GM18498 (cell line): ENCODE measurements around the gene TSPAN1.

Source experiments
- ATAC-seq: cut with Tn5 transposase; IDR thresholded peaks from one replicate; pipeline ENCODE4 v1.9.1; 2021; ENCODE audit warnings: mild to moderate bottlenecking, moderate library complexity; ENCODE audit not compliant: unreplicated experiment

TSPAN1 gene

DNA sequence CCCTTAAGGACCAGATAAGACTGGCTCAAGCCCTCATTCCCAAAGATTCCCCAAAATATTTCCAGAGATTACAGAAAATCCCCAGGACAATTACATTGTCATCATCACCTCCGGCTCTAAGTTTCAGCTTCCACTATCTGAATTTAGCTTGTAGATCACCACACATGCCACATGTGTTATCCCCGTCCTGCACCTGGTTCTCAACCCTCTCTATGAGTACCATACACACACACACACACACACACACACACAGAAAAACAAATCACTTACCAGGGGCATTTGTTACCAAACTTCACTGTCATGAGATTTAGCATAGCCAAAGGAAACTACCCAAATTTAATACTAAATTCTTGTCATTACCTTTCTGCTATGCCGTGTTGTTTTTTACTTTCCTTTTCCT, 15.4 kb upstream of the TSPAN1 start:
- no peak for ATAC-seq

DNA sequence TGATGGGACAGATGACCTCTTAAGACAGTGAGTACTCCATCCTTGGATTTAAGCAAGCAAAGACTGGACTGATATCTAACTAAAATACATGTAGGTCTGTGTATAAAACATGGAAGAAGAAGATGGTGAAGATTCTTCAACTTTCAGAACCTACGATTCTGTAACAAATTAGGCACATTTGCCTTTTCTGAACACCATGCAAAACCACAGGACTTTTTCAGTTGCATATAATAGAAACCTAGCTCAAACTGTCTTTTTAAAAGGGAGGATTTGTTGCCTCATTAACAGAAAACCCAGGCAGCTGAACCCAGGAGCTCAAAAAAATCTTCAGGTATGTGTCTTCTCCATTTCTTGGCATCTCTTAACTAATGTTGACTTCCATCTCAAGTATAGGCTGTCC, 14.7 kb upstream of the TSPAN1 start:
- ATAC-seq: no peak

DNA sequence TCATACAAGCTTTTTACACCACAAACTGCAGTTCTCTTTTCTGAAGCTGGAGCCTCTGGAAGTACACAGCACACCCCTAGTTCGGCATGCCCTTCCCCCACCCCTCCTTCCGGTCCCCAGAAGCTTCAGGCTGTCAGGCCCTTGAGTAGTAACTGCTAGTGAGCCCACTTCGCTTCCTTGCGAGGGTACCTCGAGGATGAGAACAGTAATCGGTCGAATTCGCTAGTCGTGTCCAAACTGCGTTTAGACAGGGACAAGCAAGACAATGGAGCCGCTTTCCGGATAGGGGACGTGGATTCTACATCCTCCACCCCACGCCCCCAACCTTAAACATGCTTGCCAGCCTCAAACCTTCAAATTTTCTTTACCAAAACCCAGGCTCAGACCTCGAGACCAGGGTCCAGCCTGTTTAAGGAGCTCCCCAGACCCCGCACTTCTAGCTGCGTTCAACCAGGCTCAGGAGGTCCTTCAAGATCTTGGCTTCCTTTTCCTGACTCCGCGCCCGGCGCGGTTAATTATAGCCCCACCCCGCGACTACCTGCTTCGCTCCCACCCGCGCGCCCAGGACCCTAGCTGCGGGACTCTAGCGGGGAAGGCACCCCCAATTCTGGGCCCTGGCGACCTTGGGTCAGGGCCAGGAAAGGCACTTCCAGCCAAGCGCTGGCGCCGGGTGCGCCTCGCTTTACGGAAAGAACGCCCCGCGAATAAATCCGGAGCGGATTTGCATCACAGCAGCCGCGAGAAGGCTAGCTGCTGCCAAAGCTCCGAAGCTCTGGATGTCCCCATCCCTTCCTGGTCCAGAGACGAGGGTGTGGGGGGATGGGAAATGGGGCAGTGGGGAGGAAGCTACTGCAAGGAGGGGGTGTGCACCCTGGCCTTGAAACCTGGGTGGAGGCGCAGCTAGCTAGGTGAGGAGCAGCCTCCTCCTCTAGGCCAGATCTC, 8.1 kb upstream of the TSPAN1 start:
- ATAC-seq: no peak

DNA sequence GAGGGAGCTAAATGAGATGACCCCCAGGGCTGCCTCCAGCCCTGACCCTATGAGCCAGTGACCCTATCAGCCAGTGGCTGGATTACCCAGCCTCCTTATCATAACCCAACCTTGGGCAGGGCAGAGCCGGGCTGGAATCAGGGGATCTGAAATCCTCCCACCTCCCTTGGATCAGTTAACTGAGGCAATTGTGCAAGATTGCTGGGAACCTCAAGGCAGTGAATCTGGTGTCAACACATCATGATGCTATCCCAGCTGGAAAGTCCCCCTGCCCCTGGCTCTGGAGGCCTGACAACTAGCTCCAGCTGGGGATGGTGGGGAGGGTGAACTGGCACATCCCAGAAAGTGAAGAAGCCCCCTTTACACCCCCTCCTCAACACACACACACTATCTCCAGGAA, 6.4 kb upstream of the TSPAN1 start:
- ATAC-seq: no peak

DNA sequence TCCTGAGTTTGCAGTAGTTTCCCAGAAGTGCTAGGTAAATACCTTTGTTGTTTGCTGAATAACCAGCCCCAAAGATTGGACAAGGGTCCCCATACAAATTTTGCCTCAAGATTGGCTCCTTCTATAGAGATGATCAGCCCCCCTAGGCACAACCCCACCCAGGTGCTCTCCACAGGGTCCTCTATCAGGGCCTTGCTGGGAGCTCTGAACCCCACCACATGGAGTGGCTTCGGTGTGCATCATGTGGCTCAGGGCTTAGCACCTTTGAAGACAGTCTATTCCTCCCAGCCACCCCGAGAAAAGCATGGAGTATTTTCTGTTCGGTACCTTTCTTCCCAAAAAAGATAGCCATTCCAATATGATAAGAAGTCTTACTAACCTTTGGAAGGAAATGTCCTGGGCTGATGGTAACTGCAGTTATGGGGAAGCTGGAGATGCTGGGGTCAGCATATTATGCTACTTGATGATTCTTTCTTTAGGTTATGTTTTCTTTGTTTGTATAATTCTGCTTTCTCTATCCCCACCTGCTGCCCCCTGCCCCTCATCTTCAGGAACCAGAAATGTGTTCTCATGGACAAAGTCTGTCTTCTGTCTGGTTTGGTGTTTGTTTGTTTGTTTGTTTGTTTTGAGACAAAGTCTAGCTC, 5.0 kb upstream of the TSPAN1 start:
- no peak for ATAC-seq

DNA sequence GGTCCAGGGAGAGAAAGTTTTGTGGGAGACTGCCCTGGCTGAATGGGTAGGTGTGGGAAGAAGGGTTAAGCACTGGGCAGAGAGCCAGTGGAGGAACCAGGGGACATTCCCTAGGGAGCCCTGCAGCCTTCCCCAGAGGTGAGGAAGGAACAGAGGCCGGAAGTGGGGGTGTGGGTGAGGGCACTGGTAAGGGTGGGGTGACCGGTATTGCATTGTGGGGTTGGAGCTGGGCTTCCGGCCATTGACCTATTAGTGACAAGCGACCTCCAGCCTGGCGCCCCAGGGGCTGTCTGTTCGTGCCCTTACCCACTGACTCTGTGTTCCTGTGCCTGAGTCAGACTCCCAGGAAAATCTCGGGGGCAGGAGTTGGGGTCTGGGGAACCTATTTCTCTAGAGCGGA, 3.5 kb upstream of the TSPAN1 start:
- no peak for ATAC-seq

DNA sequence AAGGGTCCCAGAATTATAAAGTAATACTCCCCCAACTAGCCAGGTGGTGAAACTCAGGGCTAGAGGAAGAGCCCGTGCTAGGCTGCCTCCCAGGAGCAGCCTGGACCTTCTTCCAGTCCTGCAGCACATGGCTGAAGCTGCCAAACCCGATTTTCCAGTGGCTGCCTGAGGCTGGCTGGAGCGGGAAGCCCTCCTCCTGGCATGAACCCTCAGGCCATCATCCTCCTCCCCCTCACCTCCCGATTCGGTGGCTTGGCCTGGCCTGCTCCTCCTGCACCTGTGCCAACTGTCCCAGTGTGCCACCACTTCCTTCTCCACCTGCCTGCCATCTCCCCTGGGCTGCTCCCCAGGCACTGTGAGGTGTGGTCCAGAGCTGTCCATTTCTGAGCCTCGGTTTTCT, 3.0 kb upstream of the TSPAN1 start:
- no peak for ATAC-seq

DNA sequence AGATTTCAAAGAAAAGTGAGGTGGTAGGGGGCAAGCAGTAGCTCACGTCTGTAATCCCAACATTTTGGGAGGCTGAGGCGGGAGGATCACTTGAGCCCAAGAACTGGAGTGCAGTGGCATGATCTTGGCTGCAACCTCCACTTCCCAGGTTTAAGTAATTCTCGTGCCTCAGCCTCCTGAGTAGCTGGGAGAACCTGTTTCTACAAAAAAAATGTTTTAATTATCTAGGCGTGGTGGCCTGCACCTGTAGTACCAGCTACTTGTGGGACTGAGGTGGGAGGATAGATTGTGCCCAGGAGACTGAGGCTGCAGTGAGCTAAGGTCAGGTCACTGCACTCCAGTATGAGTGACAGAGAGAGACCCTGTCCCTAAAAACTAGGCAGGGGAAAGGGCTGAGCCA, 2.6 kb upstream of the TSPAN1 start:
- no peak for ATAC-seq

DNA sequence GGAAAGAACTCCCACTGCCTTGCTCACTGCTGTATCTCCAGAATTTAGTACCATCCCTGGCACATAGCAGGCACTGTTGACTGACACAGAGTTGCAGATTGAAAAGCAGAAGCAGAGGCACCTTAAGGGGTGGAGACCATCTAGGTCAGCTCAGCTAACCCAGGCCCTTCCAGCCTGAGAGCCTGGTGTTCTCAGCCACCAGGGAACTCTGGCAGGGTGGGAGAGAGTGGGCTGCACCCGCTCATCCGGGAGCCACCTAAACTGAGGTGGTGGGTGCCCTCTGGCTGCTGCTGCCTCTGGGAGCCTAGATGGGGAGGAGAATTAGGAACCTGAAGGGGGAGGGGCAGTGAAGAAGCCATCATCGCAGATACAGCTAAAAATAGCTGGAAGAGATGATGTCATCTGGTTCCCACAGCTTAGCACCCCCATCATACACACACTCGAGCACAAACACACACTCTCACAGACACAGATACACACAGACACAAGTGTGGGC, 1.5 kb upstream of the TSPAN1 start:
- ATAC-seq: no peak

DNA sequence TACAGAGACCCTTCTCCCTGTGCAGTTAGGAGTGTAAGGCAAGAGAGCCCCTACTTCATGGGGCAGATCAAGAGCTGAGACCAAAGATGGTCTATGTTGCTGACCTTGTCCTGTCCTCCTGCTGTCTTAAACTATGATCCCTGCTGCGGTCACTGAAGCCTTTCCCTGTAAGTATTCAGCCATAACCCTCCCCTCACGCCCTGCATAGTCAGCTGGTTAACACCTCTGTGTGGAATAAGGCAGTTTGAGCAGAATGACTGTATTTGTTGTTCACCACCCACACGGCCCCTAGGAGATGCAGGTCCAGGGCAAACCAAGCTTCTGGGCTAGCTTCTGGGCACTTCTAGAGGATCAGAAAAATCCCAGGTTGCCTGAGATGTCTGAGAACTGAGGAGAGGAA, 356 bp downstream of the TSPAN1 start:
- ATAC-seq: no peak

DNA sequence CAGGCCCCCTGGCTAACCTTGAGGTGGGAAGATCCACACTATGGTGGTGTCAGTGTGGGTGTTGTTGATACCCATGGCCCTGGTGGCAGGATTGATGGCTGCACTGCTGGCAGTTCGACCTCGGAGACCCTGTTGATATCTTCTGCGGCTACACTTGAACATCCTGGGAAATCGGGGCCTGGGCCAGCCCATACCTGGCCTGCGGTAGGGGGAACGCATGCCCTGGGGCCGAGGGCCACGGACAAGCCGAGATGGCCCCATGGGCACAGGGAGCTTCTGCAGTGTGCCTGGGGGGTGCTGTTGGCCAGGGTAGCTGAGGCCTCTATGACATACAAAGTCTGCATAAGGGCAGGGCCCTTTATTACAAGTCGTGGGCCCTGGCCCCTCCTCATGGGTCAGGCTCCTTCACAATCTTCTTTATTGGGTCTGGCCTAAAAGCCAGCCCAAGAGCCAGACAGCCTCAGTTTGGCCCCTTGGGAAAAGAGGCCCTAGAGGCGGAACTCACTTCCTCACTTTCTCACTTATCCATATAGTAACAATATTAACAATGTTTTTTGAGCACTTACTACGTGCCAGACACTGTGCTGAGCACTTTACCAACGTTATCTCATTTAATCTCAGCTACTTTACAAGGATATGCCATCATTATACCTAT, 1.5 kb downstream of the TSPAN1 start, which contains the start of gene P3R3URF:
Gene P3R3URF (minus strand): TSS at position 278 of the 655 bp plus-strand sequence. CDS start 17 bp downstream, at position 261.
- ATAC-seq: no peak

DNA sequence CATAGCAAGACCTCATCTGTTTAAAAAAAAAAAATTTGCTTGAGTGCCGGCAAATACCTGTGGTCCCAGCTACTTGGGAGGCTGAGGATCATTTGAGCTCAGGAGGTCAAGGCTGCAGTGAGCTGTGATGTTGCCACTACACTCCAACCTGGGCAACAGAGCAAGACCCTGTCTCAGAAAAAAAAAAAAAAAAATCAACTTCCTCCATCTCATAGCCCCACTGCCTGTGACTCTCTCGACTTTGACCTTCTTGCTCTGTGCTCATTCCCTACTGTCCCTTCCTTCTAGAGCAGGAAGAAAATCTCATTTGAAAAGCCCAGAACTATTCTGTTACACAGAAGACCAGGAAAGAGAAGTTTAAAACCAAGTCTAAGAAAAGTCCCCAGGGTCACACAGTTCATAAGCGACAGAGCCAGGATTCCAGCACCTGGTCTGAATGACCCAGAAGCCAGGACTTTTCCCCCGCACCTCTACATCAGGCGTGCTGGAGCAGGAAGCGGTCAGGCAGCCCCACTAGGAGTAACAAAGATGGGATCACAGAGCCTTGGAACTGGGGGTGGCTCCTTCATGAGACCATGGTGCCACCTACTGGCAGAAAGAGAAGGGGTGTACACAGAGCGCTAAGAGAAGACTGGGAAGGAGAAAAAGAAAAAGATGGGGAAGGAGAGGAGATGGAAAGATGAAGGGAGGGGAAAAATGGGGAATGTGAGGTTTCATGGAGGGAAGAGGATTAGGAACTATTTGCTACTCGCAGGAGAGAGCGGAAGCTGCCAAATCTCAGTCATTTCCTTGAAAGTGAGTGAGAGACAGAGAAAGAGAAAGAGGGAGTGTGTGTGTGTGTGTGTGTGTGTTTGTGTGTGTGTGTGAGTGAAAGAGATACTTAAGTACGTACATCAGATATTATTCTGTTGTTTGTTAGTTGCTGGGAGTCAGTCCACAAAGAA, 4.5 kb downstream of the TSPAN1 start:
- ATAC-seq: no peak

DNA sequence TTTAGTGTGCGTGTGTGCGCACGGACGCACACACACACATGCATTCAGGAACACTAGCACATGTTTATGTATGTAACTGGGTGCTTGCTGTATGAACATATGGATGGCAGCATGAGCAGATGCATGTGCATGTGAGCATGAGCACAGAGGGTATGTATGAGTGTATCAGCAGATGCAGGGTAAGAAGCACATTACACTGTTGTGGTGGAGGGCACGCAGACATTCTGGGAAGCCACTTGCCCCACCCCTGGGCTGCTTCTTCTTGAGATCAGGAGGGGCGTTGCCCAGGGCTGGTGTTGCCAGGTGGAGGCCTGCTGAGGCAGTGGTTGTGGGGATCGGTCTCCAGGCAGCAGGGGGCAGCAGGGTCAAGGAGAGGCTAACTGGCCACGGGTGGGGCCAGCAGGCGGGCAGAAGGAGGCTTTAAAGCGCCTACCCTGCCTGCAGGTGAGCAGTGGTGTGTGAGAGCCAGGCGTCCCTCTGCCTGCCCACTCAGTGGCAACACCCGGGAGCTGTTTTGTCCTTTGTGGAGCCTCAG, 5.3 kb downstream of the TSPAN1 start:
- ATAC-seq: no peak

DNA sequence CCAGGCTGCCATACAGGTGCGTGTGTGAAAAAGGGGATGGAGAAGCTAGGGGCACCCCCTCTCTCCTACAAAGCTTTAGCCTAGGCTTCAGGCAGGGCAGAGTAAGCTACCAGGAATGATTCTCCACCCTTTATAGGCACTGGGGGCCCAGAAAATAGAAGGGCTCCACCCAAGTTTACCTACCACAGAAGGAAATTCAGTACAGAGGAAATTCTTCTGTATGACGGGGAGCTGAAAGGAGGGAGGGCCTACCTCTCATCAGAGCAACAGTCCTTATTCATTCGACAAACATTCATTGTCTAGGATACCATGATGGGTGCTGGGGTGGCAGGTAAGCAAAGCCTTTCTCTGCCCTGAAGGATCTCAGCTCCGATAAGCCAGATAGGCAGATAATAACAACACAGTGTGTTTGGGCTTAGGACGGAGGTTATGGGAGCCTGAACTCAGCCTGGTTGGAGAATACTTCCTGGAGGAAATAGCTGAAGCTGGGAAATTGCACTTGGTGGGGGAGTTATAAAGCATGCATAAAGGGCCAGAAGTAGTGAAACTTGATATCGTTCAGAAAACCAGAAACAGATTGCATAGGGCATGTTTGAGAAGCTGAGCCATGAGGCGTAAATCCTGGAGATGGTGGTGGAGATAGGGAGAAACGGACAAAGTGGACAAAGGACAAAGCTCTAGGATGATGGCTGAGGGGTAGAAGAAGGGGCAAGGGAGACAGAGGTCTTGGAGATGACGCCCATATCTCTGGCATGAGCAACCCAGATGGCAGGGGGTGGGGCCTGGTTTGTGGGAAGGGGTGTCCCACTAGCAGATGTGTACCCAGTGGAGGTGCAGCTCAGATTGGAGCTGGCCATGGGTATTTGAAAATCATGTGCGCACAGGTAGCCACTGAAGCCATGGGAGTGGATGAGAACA, 6.7 kb downstream of the TSPAN1 start:
- no peak for ATAC-seq

DNA sequence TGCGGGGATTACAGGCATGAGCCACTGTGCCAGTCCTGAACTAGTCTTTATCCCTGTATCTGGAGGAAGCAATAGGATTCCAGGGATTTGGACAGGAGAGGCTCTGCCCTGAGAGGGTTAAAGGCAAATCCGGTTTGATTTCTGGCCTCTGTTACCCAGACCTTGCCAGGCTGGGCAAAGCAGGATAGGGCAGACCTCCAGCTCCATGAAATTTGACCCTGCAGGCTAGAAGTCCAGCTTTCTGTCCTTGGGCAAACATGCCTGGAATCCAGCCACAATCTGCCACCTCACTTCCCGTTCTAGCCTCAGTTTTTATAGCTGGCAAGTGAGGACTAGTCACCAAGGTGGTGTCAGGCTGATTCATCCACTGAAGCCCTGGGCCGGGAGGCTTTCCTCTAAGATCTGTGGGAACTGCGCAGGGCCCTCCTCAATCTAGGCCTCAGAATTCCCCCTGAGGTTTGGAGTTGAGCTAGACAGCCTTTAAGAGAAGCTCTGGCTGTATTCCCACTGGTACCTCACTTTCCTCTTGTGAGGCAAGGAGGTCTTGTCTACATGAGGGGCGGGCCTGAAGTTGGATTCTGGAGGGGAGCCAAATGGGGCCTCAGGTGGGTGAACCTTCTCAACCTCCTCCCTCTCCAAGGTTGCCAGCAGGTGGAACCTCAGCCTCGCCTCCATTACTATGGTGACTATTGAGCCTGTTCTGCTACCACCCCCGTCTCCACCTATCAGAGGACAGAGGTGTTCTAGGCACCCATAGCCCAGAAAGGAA, 8.4 kb downstream of the TSPAN1 start:
- ATAC-seq: no peak

DNA sequence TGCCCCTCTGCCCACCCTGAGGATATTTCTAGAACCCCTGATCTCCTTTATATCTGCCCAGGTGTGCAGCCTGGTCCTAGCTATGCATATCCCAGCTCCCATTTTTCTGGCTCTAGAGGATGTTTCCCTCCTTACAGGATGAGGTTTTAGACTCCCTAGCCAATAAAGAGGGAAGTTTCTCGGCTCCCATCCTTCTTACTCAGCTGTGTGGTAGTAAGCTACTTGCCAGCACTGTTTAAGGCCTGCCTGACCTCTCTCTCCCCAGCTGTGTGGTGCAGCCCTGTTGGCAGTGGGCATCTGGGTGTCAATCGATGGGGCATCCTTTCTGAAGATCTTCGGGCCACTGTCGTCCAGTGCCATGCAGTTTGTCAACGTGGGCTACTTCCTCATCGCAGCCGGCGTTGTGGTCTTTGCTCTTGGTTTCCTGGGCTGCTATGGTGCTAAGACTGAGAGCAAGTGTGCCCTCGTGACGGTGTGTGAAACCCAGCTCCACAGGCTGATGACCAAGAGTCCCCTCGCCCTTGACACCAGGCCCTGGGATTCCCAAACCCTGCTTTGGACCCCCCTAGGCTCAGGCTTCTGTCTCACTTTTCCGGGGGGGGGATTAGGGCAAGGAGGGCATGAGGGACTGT, 9.2 kb downstream of the TSPAN1 start:
- ATAC-seq: no peak

DNA sequence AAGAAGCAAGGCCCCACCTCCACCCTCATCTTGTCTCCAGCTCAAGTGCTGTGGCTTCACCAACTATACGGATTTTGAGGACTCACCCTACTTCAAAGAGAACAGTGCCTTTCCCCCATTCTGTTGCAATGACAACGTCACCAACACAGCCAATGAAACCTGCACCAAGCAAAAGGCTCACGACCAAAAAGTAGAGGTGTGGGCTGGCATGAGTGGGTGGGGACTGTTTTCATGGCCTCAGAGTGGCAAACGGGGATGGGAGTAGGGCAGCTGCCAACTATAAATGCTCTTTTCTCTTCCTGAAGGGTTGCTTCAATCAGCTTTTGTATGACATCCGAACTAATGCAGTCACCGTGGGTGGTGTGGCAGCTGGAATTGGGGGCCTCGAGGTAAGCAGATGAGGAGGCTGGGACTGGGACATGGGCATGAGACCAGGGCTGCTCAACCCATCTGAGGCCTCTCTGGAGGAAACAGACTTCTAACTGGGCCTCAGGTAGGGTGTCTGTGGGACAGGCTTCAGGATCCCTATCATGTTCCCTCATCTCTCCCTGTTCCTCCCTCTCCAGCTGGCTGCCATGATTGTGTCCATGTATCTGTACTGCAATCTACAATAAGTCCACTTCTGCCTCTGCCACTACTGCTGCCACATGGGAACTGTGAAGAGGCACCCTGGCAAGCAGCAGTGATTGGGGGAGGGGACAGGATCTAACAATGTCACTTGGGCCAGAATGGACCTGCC, 10.2 kb downstream of the TSPAN1 start:
- ATAC-seq: no peak
